K562 (cell line): ENCODE results near the gene CDRT4. TPM values are rescaled to one million over a fixed set of nuclear protein-coding genes. Genes with fewer than 3 reads are reported as not detected.

Source experiments
- EGR1 ChIP-seq: fragments of 450-650 bp; conservative IDR thresholded peaks from 2 replicates; pipeline ENCODE4 v1.6.1; 2017; ENCODE audit warnings: mild to moderate bottlenecking
- ELF2 ChIP-seq: fragments of 250-450 bp; sonication (Bioruptor Pico); IDR thresholded peaks from 2 replicates; pipeline ENCODE4 v1.5.0; 2021; ENCODE audit warnings: mild to moderate bottlenecking
- GTF2E2 ChIP-seq: fragments of 200-800 bp; sonication (Bioruptor generic); IDR thresholded peaks from 2 replicates; pipeline ENCODE4 v1.6.1; 2016; ENCODE audit warnings: missing genetic modification characterization, missing compliant biosample characterization
- KDM4B ChIP-seq, 2 experiments: fragments of 450-650 bp in 1 of 2; sonication (generic) in 1 of 2; IDR thresholded peaks; 2 replicates each; pipeline ENCODE4 v1.6.1; 2016 to 2017; ENCODE audit warnings: borderline replicate concordance in 2 of 2, antibody characterized with exemption in 1 of 2, low read depth in 1 of 2, mild to moderate bottlenecking in 1 of 2
- MEF2A ChIP-seq: IDR thresholded peaks from 2 replicates; pipeline ENCODE4 v1.6.1; 2011; ENCODE audit warnings: low read depth, mild to moderate bottlenecking, low read length, moderate library complexity; ENCODE audit not compliant: control insufficient read depth
- POLR3A ChIP-seq: IDR thresholded peaks from 2 replicates; pipeline ENCODE4 v1.6.1; 2011; ENCODE audit warnings: borderline replicate concordance, mild to moderate bottlenecking, moderate library complexity; ENCODE audit not compliant: insufficient read length, insufficient read depth; ENCODE audit errors: extremely low read depth
- SMARCA4 ChIP-seq: fragments of 450-650 bp; IDR thresholded peaks from 2 replicates; pipeline ENCODE4 v1.6.1; 2016
- SREBF2 ChIP-seq: sonication (generic); formaldehyde crosslinking; IDR thresholded peaks from 2 replicates; pipeline ENCODE4 v1.4.0; 2020; ENCODE audit warnings: mild to moderate bottlenecking, missing genetic modification reagents
- ZBTB8A ChIP-seq: fragments of 450-650 bp; IDR thresholded peaks from 2 replicates; pipeline ENCODE4 v1.6.1; 2018; ENCODE audit warnings: mild to moderate bottlenecking, moderate library complexity; ENCODE audit not compliant: partially characterized antibody
- polyA plus RNA-seq, 8 experiments: library from polyadenylated mRNA; depleted of rRNA in 4 of 8; stranded (reverse) in 5 of 8; unstranded in 3 of 8; fragments of >200 nt; fragmentation: Nextera tagmentation in 2 of 8; fragmentation: Illumina TruSeq in 1 of 8; extraction: Ambion mirVana in 2 of 8; extraction: Trizol in 1 of 8; gene quantifications; 2 replicates each; pipeline versions ENCODE4 v1.2.1 to v1.2.3, GENCODE V29; 2011 to 2014; ENCODE audit warnings: inconsistent platforms in 1 of 8, missing spikeins in 1 of 8
- total RNA-seq, 7 experiments: library from RNA; depleted of rRNA in 6 of 7; stranded (reverse); fragments of >200 nt in 6 of 7; fragmentation: Illumina TruSeq in 2 of 7; extraction: Trizol in 2 of 7; gene quantifications; 2 replicates each; pipeline versions ENCODE4 v1.2.1 to v1.2.3, GENCODE V29; 2011 to 2021; ENCODE audit warnings: low replicate concordance in 1 of 7
- TF ChIP-seq, protein P1 (sequence below): fragments of 250-450 bp; sonication (Bioruptor Pico); IDR thresholded peaks from 2 replicates; pipeline ENCODE4 v1.5.0; 2020; ENCODE audit warnings: mild to moderate bottlenecking
- TF ChIP-seq, protein P2 (sequence below): fragments of 450-650 bp; IDR thresholded peaks from 2 replicates; pipeline ENCODE4 v1.6.1; 2016; ENCODE audit warnings: mild to moderate bottlenecking, moderate library complexity
- TF ChIP-seq, protein P3 (sequence below): fragments of 250-450 bp; sonication (Bioruptor Pico); IDR thresholded peaks from 2 replicates; pipeline ENCODE4 v1.8.0; 2021; ENCODE audit warnings: moderate library complexity, mild to moderate bottlenecking, inconsistent platforms

Gene CDRT4
- total and polyA plus RNA-seq, 9 of the 15 experiments (the other 6 are each of a cell fraction or from before 2014, with no cell fraction given): 1.7 to 6.4 (median 3.5) TPM

DNA sequence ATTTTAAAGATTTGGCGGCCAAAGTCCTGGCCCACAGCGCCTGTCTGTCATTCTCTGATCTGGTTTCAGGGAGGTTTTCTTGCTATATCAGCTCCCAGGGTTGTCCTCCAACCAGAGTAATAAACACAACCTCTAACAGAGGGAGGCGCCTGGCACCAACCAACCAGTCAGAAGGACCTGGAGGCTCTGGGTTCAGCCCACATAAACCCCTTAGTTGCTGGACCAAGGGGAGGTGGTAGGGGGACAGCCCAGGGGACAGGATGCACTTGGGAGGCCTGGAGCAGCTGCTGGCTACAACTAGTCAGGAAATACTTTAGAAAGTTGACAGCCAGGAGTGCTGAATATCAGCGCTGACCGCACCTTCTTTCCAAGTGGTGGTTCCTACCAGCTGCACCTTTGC, 41.7 kb upstream of the CDRT4 start (continued):
- TF ChIP-seq, protein P1, sequence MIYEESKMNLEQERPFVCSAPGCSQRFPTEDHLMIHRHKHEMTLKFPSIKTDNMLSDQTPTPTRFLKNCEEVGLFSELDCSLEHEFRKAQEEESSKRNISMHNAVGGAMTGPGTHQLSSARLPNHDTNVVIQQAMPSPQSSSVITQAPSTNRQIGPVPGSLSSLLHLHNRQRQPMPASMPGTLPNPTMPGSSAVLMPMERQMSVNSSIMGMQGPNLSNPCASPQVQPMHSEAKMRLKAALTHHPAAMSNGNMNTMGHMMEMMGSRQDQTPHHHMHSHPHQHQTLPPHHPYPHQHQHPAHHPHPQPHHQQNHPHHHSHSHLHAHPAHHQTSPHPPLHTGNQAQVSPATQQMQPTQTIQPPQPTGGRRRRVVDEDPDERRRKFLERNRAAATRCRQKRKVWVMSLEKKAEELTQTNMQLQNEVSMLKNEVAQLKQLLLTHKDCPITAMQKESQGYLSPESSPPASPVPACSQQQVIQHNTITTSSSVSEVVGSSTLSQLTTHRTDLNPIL: no peak
- no peak for TF ChIP-seq MEF2A
- TF ChIP-seq ELF2 (CRISPR knock-in tag): no peak
- no peak for TF ChIP-seq GTF2E2
- no peak for TF ChIP-seq ZBTB8A
- TF ChIP-seq EGR1: no peak
- TF ChIP-seq, protein P2, sequence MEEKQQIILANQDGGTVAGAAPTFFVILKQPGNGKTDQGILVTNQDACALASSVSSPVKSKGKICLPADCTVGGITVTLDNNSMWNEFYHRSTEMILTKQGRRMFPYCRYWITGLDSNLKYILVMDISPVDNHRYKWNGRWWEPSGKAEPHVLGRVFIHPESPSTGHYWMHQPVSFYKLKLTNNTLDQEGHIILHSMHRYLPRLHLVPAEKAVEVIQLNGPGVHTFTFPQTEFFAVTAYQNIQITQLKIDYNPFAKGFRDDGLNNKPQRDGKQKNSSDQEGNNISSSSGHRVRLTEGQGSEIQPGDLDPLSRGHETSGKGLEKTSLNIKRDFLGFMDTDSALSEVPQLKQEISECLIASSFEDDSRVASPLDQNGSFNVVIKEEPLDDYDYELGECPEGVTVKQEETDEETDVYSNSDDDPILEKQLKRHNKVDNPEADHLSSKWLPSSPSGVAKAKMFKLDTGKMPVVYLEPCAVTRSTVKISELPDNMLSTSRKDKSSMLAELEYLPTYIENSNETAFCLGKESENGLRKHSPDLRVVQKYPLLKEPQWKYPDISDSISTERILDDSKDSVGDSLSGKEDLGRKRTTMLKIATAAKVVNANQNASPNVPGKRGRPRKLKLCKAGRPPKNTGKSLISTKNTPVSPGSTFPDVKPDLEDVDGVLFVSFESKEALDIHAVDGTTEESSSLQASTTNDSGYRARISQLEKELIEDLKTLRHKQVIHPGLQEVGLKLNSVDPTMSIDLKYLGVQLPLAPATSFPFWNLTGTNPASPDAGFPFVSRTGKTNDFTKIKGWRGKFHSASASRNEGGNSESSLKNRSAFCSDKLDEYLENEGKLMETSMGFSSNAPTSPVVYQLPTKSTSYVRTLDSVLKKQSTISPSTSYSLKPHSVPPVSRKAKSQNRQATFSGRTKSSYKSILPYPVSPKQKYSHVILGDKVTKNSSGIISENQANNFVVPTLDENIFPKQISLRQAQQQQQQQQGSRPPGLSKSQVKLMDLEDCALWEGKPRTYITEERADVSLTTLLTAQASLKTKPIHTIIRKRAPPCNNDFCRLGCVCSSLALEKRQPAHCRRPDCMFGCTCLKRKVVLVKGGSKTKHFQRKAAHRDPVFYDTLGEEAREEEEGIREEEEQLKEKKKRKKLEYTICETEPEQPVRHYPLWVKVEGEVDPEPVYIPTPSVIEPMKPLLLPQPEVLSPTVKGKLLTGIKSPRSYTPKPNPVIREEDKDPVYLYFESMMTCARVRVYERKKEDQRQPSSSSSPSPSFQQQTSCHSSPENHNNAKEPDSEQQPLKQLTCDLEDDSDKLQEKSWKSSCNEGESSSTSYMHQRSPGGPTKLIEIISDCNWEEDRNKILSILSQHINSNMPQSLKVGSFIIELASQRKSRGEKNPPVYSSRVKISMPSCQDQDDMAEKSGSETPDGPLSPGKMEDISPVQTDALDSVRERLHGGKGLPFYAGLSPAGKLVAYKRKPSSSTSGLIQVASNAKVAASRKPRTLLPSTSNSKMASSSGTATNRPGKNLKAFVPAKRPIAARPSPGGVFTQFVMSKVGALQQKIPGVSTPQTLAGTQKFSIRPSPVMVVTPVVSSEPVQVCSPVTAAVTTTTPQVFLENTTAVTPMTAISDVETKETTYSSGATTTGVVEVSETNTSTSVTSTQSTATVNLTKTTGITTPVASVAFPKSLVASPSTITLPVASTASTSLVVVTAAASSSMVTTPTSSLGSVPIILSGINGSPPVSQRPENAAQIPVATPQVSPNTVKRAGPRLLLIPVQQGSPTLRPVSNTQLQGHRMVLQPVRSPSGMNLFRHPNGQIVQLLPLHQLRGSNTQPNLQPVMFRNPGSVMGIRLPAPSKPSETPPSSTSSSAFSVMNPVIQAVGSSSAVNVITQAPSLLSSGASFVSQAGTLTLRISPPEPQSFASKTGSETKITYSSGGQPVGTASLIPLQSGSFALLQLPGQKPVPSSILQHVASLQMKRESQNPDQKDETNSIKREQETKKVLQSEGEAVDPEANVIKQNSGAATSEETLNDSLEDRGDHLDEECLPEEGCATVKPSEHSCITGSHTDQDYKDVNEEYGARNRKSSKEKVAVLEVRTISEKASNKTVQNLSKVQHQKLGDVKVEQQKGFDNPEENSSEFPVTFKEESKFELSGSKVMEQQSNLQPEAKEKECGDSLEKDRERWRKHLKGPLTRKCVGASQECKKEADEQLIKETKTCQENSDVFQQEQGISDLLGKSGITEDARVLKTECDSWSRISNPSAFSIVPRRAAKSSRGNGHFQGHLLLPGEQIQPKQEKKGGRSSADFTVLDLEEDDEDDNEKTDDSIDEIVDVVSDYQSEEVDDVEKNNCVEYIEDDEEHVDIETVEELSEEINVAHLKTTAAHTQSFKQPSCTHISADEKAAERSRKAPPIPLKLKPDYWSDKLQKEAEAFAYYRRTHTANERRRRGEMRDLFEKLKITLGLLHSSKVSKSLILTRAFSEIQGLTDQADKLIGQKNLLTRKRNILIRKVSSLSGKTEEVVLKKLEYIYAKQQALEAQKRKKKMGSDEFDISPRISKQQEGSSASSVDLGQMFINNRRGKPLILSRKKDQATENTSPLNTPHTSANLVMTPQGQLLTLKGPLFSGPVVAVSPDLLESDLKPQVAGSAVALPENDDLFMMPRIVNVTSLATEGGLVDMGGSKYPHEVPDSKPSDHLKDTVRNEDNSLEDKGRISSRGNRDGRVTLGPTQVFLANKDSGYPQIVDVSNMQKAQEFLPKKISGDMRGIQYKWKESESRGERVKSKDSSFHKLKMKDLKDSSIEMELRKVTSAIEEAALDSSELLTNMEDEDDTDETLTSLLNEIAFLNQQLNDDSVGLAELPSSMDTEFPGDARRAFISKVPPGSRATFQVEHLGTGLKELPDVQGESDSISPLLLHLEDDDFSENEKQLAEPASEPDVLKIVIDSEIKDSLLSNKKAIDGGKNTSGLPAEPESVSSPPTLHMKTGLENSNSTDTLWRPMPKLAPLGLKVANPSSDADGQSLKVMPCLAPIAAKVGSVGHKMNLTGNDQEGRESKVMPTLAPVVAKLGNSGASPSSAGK: no peak
- TF ChIP-seq POLR3A: no peak
- TF ChIP-seq SREBF2 (CRISPR knock-in tag): no peak
- TF ChIP-seq KDM4B (IDR thresholded peaks at IDR 0.05; ENCODE audit: borderline replicate concordance in 2 of 2, low read depth in 1 of 2): no peak
- no peak for TF ChIP-seq SMARCA4
- TF ChIP-seq, protein P3, sequence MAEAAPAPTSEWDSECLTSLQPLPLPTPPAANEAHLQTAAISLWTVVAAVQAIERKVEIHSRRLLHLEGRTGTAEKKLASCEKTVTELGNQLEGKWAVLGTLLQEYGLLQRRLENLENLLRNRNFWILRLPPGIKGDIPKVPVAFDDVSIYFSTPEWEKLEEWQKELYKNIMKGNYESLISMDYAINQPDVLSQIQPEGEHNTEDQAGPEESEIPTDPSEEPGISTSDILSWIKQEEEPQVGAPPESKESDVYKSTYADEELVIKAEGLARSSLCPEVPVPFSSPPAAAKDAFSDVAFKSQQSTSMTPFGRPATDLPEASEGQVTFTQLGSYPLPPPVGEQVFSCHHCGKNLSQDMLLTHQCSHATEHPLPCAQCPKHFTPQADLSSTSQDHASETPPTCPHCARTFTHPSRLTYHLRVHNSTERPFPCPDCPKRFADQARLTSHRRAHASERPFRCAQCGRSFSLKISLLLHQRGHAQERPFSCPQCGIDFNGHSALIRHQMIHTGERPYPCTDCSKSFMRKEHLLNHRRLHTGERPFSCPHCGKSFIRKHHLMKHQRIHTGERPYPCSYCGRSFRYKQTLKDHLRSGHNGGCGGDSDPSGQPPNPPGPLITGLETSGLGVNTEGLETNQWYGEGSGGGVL (CRISPR knock-in tag): no peak
